ENCODE results near the gene HMOX1.
"Not testable (repeated sequence)": the region's sequence is repeated elsewhere in the genome, so short reads cannot be mapped to it uniquely, and the experiment has no call there.

The HMOX1 gene

GRCh38 chr22:35394011-35394312 lies 13.1 kb downstream of the HMOX1 start:
- Histone ChIP-seq H3K36me3 (no peaks in the 10 kb centered on the region), H3K9me3 (ENCODE audit: severe bottlenecking) (peaks cover 4% of the 10 kb centered on the region), H3K4me3 (ENCODE audit: low read depth, low read length) (no peak overlapping the region), H3K27me3 (ENCODE audit: insufficient read depth, low read depth, severe bottlenecking) (no peaks in the 10 kb centered on the region), H3K27ac (no peak overlapping the region)
- no peak for TF ChIP-seq CTCF (IDR thresholded peaks at IDR 0.05; ENCODE audit: low read depth, low read length)
- DNase-seq = no peak

- Histone ChIP-seq H3K36me3 (no peaks in the 10 kb centered on the region), H3K27me3 (ENCODE audit: insufficient read depth, low read depth, severe bottlenecking) (no peaks in the 10 kb centered on the region), H3K4me3 (ENCODE audit: low read depth, low read length) (no peak overlapping the region), H3K9me3 (ENCODE audit: severe bottlenecking) (peaks cover 5% of the 10 kb centered on the region), H3K27ac (no peak overlapping the region)
- TF ChIP-seq CTCF (IDR thresholded peaks at IDR 0.05; ENCODE audit: low read depth, low read length) = no peak
- DNase-seq = no peak
These were observed 14.1 kb downstream of the HMOX1 start for GRCh38 chr22:35394810-35395563.

GRCh38 chr22:35396622-35397021 lies 15.7 kb downstream of the HMOX1 start:
- H3K27me3 ChIP-seq (ENCODE audit: insufficient read depth, low read depth, severe bottlenecking); H3K4me3 ChIP-seq (ENCODE audit: low read depth, low read length); H3K9me3 ChIP-seq (ENCODE audit: severe bottlenecking); DNase-seq; H3K27ac ChIP-seq: not testable (repeated sequence)
- H3K36me3 ChIP-seq = peaks cover 10% of the 10 kb centered on the region

- peaks cover 14% of the 10 kb centered on the region for H3K36me3 ChIP-seq
- no peak overlapping the region for H3K4me3 ChIP-seq (ENCODE audit: low read depth, low read length)
- peaks cover 5% of the 10 kb centered on the region for H3K9me3 ChIP-seq (ENCODE audit: severe bottlenecking)
- DNase-seq = no peak
- no peak for TF ChIP-seq CTCF (IDR thresholded peaks at IDR 0.05; ENCODE audit: low read depth, low read length)
- H3K27me3 ChIP-seq (ENCODE audit: insufficient read depth, low read depth, severe bottlenecking) = no peaks in the 10 kb centered on the region
- H3K27ac ChIP-seq = no peak overlapping the region
These were observed 16.4 kb downstream of the HMOX1 start for GRCh38 chr22:35397095-35397904.

- Histone ChIP-seq H3K36me3 (peaks cover 26% of the 10 kb centered on the region), H3K27ac (no peak overlapping the region; the same call in 1 of the 2 replicates), H3K4me3 (ENCODE audit: low read depth, low read length) (no peak overlapping the region), H3K27me3 (ENCODE audit: insufficient read depth, low read depth, severe bottlenecking) (no peaks in the 10 kb centered on the region), H3K9me3 (ENCODE audit: severe bottlenecking) (peaks cover 5% of the 10 kb centered on the region)
- TF ChIP-seq CTCF (IDR thresholded peaks at IDR 0.05; ENCODE audit: low read depth, low read length) = no peak
- DNase-seq = no peak
These were observed 17.7 kb downstream of the HMOX1 start for GRCh38 chr22:35398591-35398973.

- Histone ChIP-seq H3K27me3 (ENCODE audit: insufficient read depth, low read depth, severe bottlenecking) (no peaks in the 10 kb centered on the region), H3K27ac (peak overlapping the region; percentile 91)
- DNase-seq = no peak
These were observed 18.3 kb downstream of the HMOX1 start for GRCh38 chr22:35399114-35399677.

More at GRCh38 chr22:35399114-35399677, 18.3 kb downstream of the HMOX1 start:
- Histone ChIP-seq H3K9me3 (ENCODE audit: severe bottlenecking) (peaks cover 5% of the 10 kb centered on the region), H3K36me3 (peaks cover 32% of the 10 kb centered on the region), H3K4me3 (ENCODE audit: low read depth, low read length) (peak overlapping the region; percentile 75)
- TF ChIP-seq CTCF (IDR thresholded peaks at IDR 0.05; ENCODE audit: low read depth, low read length) = no peak
